HG02938 (cell line): ENCODE measurements around the gene RAD51.

Experiments used
- ATAC-seq: cut with Tn5 transposase; IDR thresholded peaks from one replicate; pipeline ENCODE4 v1.9.1; 2021; ENCODE audit warnings: mild to moderate bottlenecking, moderate library complexity; ENCODE audit not compliant: unreplicated experiment

Gene RAD51

DNA sequence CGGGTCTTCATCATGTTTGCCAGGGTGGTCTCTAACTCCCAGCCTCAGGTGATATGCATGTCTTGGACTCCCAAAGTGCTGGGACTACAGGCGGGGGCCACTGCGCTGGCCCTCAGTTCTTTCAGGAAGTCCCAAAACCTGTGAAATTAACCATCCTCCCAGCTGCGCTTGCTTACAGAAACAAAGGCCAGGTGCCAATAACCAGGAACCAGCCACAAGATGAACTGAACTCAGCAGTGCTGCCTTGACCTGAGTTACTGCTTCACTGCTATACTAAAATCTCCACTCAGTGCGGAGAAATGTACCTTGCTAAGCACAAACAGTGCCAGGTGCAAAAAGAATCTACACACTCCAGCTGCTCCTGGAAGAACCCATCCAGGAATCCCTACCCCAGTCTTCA is 65.0 kb downstream of the RAD51 start:
- ATAC-seq = no peak

DNA sequence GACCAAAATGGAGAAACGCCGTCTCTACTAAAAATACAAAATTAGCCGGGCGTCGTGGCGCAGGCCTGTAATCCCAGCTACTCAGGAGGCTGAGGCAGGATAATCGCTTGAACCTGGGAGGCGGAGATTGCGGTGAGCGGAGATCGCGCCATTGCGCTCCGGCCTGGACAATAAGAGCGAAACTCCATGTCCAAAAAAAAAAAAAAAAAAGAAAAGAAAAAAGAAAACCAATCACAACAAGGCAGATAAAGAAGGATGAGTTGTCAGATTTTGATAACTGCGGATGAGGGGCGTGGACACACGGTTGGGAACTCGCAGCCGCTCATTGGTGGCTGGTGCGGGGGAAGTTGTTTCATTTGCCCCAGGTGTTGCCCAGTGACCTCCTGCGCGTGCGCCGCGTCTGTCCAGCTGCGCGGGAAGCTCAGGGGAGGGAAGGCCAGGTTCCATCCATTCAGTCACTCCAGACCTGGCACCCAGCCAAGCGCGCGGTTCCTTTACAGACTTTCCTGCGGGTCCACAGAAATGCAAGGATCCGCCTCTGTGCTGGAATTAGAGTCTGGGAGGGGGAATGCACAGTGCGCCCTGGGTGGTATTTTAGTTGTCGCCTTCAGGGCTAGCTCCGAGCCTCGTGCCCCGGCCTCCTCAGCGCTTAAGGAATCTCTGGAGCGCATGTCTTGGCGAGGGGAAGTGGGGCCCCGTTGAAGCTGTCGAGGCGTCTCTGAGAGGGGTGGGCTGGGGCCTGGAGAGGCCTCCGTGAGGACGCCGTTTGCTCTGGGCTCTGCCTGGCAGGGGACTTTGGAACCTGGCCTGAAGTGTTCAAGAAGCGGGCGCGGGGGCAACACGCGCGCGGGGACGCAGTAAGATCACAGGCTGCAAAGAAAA is 68.2 kb downstream of the RAD51 start:
- ATAC-seq = no peak

DNA sequence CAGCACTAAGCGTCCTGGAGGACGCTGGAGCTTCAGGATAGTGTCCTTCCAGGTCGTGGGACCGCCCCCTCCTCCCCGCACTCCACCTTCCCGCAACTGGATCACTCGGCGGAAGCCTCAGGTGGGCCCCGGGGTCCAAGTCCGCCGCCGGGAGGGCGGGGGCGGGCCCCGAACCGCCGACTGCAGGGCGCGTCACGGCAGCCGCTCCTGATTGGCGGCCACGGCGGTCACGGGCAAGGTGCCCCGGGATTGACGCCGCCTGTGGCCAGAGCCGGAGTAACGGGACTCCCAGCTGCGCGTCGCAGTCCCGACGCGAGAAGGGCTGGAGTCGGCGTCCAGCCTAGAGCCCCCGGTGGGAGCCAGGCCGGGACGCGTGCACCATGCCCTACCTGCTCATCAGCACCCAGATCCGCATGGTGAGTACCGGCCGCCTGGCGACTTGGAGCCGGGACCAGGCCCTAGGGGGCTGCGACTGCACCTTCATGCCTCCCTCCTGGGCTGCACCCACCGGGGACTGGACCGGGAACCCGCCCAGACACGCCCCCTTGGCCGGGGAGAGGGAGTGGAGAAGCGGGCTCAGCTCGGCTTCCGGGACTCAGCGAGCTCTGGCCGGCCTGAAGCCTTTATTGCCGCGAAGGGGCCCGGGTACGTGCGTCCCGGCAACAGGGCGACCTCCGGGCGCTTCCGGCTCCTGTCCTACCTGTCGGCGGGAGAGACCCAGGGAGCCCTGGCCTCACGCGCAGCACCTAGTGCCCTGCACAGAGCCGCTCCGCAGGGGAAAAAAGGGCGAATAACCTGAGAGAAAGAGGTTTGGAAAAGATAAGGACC is 69.0 kb downstream of the RAD51 start, which contains the start of gene GCHFR:
GCHFR (plus strand) TSS at position 268 of the 828 bp plus-strand sequence; CDS start at position 381, 113 bp downstream.
- ATAC-seq = peak; percentile 37

DNA sequence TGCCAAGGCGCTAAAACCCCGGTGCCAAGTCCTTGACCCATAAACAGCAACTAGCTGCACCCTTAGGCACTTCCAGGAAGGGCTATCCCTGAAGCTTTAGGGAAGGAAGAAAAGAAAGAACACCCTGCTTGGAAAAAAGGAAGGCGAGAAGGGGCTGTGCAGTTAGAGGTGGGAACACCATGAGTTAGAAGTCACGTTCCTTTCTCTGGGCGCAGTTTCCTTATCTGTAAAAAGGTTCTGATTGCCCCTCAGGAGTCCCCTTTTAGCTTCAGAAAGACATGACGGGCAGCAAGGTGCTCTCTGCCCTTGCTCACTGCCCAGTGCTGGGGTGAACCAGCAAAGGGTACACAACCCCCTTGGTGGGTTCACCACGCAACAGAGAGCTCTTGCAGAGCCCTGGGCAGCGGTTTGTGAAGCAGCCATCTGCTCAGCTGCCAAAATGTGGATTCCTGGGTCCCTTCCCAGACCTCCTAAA is 69.7 kb downstream of the RAD51 start:
- no peak for ATAC-seq

DNA sequence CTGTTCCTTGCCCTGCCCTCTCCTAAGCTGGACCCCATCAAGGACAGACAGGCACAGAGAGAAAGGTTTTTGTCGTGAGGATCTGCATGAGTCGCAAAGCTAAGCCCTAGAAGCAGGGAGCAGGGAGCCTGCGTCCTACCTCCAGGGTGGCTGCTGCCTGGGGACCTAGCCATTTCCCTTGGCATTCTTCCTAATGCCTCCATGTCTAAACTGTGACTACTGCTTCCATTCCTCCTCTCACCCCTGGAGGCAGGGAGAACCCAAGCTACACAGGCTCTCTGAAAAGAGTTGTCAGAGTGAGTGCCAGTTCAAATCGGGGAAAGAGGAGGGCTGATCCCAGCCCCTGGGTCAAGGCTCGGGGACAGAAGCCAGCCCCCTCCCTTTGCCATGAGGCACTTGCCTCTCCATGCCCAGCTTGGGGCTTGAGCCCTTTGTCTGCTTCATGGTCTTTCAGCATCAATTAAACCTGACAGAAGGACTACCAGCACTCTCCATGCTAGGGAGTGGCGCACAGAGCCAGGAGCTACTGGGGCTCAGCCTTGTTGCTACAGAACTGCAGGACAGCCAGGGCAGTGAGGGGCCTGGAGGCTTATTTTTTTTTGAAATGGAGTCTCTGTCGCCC is 71.3 kb downstream of the RAD51 start:
- ATAC-seq = no peak

DNA sequence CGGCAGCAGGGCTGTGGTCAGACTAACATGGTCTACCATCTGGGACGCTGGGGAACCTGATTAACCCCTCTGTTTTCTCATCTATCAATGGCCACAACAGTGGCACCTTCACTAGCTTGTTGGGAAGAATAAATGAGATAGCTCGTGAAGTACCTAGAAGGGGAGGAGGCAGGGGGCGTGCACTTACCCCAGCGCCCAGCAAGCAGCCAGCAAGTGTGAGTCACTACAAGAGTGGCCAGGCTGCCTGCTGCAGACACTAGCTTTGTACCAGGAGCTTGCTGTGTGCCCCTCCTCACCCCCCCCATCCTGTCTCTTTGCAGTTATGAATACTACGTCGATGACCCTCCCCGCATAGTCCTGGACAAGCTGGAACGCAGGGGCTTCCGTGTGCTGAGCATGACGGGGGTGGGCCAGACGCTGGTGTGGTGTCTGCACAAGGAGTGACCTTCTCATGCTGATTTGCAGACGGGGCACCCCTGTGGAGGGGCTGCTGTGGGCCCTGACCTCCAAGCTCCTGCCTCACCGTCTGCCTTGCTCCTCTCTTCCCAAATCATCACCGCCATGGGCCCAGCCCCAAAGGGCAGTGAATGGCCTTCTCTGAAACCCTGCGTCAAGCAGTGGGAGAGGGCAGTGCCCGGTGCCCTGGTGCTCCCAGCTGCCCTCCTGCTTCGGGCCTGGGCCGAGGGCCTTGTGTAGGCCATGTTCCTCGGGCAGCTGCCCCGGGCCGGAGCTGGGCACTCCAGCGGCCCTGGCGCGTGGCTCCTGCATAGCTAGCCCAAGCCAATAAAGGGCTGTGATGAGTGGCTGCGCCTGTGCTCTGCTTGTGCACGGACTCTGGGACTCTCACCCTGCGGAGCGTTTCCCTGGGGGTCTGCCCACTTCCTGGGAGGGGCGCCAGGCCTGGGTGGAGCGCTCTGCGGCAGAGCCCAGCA is 72.2 kb downstream of the RAD51 start:
- ATAC-seq = no peak

DNA sequence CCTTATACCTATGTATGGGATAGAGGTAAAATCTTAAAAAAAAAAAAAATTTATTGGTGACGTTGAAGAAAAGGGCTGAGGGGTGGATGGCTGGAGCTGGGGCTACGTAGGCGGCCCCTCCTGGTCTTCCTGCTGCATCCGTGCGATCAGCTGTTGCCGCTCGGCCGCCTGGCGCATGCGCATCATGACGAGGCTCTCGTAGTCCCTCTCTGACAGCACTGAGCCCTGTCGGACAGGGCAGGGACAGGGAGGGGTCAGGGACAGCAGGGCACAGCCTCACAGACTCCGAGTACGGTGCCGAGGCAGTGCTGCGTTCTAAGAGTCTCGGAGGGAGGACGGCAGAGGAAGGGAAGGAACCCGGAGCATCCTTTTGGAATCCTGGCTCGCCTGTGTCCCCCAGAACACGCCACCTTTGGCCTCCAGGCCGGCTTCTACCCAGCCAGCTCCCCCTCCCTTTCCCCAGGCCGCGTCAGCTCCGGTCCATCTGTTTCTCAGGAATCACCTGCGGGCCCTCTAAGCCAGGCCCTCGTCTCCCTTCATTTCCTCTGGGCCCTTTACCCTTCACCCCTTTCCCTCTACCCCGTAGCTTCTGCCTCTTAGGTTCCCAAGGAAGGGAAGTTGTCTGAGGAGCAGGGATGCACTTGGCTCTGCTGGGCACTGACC is 73.0 kb downstream of the RAD51 start:
- ATAC-seq = no peak

DNA sequence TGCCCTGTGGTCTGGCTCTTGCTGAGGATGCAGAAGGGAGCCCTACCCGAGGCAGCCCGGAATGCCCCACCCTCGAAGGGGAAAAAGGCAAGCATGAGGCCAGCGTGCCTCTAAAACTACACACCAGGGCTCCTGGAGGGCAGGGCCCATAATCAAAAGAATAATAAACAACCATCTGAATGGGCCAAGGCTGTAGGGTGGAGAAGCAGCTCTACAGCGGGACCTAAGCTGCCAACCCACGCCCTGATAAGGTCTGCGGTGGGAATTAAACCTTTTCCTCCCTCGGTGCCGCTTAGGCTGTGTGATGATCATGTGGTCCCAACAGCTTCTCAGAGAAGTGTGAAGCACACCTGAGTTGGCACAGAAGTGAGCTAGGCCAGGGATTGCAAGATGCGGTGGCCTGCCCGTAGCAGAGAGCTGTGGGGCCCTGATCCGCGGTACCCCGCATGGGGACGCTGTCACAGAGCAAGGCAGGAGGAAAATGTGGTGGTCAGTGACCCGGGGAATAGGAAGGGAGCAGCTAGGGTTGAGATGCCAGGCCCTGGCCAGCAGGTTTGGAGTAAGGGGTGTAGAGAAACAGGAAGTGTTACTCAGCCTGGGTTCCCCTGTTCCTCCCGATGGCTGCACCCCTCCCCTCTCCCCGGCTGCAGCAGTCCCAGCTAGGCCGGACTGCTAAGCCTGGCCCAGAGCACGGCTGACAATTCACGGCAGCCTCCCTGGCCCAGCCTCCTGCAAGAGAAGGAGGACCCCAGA is 73.7 kb downstream of the RAD51 start:
- no peak for ATAC-seq

DNA sequence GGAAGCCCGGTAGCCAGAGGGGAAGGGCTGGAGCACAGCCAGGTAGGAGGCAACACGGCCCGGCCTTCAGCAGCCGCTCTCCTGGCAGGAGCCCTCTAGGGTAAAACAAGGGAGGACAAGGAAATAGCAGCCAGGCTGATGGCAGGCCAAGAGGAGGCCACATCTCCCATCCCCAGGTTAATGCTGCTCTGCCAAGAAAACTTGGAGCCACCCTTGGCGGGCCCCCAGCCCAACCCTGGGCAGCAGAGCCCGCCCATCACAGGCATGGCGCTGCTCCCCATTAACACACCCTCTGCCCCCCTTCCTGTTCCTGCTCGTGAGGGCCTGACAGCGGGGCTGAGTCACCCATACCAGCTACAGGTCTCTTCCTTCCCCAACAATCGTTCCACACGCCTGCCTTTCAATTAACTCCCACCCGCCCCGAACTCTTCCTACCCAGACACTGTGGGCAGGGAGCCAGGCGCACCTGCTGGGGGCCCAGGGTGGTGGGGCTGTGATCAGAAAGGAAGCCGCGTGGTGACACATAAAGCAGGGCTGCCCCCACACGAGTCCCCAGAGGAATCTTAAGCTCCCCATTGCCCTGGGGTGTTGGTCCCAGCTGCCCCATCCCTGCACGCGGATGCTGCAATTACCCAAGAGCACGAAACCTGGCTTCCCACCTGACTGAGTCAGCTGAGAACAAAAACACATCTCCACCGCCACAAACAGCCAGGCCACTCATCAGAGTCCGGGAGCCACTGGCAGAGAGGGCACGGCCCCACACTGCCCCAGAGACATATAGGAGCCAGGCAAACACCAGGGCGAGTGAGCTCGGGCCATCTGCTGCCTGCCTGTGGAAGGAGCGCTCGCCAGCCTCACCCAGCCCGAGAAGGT is 74.5 kb downstream of the RAD51 start, which contains the start of gene C15orf62:
C15orf62 (plus strand) TSS at position 707 of the 873 bp plus-strand sequence. CDS start 516 bp downstream, outside the sequence.
- ATAC-seq = peak; percentile 38

DNA sequence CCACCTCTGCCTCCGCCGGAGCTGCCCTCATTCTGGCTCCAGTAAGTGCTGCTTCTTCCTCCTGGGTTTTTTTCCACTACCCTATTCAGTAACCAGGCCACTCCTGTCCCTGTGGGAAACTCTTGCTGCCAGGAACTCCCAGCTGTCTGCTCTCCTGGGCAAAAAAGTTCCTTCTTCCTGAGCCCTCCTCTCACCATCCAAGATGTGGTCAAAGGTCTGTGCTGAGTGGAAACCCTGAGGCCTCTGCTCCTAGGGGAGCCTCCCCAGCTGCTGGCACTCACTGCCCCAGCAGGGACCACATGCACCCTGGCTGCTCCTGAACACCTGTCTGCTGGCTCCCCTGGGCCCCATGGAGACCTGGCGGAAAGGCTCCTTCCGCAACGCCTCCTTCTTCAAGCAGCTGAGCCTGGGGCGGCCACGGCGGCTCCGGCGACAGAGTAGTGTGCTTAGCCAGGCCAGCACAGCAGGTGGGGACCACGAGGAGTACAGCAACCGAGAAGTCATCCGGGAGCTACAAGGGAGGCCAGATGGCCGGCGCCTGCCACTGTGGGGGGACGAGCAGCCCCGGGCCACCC is 75.3 kb downstream of the RAD51 start:
- no peak for ATAC-seq

DNA sequence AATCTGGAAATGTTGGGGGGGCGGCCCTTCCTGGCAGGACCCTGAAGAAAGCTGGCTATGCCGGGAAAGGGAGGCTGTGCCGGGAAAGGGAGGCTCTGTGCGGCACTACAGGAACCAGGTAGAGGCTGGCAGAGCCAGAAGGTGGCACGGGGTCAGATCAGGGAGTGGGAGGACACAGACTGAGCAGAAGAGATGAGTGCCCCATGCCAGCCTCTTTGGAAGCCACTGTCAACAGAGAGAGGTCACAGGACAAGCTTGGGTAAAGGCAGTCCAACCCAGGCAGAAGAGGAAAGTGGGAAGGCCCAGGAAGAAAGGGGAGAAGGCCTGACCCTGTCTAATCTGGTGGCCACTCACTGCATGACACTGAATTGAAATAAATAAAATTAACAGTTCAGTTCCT is 76.3 kb downstream of the RAD51 start:
- ATAC-seq = no peak

DNA sequence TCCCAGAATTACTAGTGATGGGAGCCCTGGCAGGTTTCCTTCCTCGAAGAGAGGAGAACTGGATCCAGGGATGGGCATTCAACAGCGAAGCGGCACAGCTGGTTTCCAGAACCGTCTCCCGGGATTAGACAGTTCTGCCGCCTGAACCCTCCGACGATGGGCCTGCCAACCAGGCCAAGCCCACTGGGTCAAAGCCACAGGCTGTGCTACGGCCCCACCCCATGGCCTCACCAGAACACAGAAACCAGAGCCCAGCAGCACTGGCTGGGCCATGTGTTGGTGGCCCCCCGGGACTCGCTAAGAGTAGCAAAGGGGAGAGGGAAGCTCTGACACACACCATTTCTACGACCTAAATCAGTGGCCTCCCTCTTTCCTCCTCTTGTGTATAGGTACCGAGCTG is 77.0 kb downstream of the RAD51 start:
- no peak for ATAC-seq

DNA sequence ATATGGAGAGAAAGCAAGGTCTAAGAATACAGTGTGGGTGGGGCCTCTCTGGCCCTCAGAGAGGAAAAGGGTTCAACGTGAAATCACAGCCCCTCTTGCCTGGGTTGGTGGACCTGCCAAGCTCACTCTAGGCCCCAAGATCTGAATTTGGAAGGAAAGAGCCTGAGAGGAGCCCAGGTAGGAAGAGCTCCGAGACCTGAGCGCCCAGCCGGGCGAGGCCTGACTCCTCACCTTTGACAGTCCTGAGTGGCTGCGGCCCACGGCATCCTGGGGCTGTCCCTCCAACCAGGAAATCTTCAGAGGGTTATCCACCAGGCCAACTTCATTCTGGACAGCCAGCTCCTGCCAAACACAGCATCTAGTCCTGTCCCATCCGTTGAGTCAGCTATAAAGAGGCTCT is 78.5 kb downstream of the RAD51 start:
- no peak for ATAC-seq

DNA sequence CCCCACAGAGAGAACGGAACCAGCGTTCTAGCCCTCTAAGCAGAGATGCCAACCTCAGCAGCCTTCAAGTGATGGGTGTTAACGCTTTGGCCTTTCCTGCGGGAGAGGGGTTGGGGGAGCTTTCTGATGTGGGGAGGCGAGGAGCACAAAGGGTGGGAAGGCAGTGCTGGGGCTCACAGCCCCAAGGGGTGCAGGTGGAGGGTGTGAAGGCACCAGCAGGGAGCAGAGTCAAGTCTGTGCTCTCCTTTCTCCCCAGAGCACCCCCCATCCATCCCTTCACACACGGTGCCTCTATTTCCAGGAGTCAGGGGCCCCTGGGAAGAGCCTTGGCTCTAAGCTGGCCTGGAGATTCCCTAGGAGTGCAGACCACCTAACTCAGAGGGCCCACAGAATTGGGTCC is 78.9 kb downstream of the RAD51 start:
- no peak for ATAC-seq

DNA sequence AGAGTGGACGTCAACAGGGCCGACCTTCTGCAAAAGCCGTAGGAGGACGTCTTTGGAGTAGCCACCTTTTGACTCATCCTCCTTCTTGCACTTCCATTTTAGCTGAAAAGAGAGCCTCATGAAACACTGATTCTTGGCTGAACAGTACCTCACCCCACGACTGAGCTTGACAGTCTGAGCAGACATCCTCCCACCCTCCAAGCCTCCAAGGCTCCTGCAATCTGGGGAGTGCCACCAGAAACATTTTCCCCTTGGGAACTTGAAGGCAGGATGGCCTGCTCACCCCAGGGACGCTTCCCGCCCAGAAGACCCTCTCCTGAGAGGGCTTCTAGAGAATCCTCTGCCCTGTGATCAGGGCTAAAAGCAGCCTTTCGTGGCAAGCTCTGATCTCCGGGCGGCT is 80.0 kb downstream of the RAD51 start:
- no peak for ATAC-seq

DNA sequence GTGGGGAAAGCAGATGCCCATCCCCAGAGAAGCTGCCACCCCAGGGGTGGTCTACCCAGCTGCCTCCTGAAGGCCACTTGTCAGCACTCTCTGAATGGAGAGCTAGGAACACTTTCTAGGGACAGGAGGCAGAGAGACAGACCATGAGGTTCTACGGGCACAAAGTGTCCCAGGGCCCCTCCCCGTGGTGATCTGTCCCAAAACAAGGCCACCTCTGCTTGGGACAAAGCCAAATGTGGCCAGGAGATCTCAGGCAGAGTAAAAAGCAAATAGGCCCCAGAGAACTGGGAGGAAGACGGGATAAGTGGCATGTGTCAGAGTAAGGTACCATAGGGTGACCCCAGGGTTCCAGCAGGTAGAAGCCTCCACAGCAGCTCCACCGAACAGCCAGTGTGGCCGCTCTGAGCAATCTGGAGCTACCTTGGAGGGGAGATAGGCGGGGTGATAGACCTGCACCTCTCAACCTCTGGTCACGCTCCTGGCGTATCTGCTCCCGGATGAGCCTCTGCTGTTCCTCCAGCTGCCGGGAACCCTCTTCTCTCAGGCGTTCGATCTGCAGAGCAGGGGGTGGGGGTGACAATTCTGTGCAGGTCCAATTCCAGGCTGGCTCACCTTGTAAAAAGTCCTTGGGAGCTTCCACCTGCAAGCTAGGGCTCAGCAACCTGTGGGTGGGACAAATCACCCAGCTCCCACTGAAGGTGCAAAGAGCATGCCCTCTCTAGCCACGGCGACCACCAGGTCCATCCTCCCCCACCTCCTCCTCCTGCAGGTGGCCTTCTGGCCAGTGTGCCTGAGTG is 81.0 kb downstream of the RAD51 start:
- ATAC-seq = no peak
